Keratinocyte (primary cell): ENCODE results near the gene COL20A1. TPM values are rescaled to one million over a fixed set of nuclear protein-coding genes. Genes with fewer than 3 reads are reported as not detected.

ENCODE experiments used
- DNase-seq: peaks from one replicate; pipeline ENCODE4 v3.0.0-alpha.2; 2011; ENCODE audit warnings: low read depth, missing footprints, low spot score
- FAIRE-seq: peaks from 2 replicates; lab custom pipeline; 2011; peaks lifted over from hg19 to GRCh38; lab: Jason Lieb, UNC
- H2AFZ ChIP-seq: 2 replicates; pipeline ENCODE4 v1.6.0; 2012; ENCODE audit warnings: low read length, control low read depth, inconsistent platforms; ENCODE audit not compliant: control insufficient read depth
- H3K27ac ChIP-seq: 2 replicates; pipeline ENCODE4 v1.5.1; 2011; ENCODE audit warnings: low read length; ENCODE audit not compliant: control insufficient read depth, insufficient read depth
- H3K27me3 ChIP-seq: 3 replicates; pipeline ENCODE4 v1.6.0; 2011; ENCODE audit warnings: low read length; ENCODE audit not compliant: control insufficient read depth, insufficient read depth; ENCODE audit errors: extremely low read depth
- H3K36me3 ChIP-seq, 2 experiments: 2 replicates in 1 of 2; 3 replicates in 1 of 2; pipeline ENCODE4 v1.5.1; 2011; ENCODE audit warnings: low read length in 2 of 2, mild to moderate bottlenecking in 1 of 2; ENCODE audit not compliant: control insufficient read depth in 2 of 2, insufficient read depth in 2 of 2; ENCODE audit errors: extremely low read depth in 1 of 2
- H3K4me1 ChIP-seq: 3 replicates; pipeline ENCODE4 v1.5.1; 2011; ENCODE audit warnings: low read length; ENCODE audit not compliant: control insufficient read depth, insufficient read depth; ENCODE audit errors: extremely low read depth
- H3K4me2 ChIP-seq: 3 replicates; pipeline ENCODE4 v1.6.0; 2011; ENCODE audit warnings: low read depth, low read length; ENCODE audit not compliant: control insufficient read depth, insufficient read depth; ENCODE audit errors: extremely low read depth
- H3K4me3 ChIP-seq, 3 experiments: fragments of 200-600 bp in 1 of 3; sonication (generic) in 1 of 3; 2 replicates in 2 of 3; 3 replicates in 1 of 3; pipeline ENCODE4 v1.5.1; 2011 to 2016; ENCODE audit warnings: low read length in 3 of 3, mild to moderate bottlenecking in 3 of 3, control low read depth in 2 of 3, inconsistent platforms in 1 of 3, low read depth in 1 of 3, mixed read lengths in 1 of 3, mixed run types in 1 of 3, moderate library complexity in 1 of 3; ENCODE audit not compliant: control insufficient read depth in 2 of 3, insufficient read depth in 2 of 3; ENCODE audit errors: extremely low read depth in 1 of 3
- H3K79me2 ChIP-seq: 2 replicates; pipeline ENCODE4 v1.6.0; 2012; ENCODE audit warnings: low read length; ENCODE audit not compliant: control insufficient read depth, insufficient read depth
- H3K9ac ChIP-seq: 3 replicates; pipeline ENCODE4 v1.6.0; 2011; ENCODE audit warnings: low read length; ENCODE audit not compliant: control insufficient read depth, insufficient read depth; ENCODE audit errors: extremely low read depth
- H3K9me1 ChIP-seq: 3 replicates; pipeline ENCODE4 v1.6.0; 2011; ENCODE audit warnings: low read length; ENCODE audit not compliant: control insufficient read depth, insufficient read depth; ENCODE audit errors: extremely low read depth
- H3K9me3 ChIP-seq: 2 replicates; pipeline ENCODE4 v1.5.1; 2012; ENCODE audit warnings: low read depth, low read length; ENCODE audit not compliant: control insufficient read depth
- H4K20me1 ChIP-seq: 3 replicates; pipeline ENCODE4 v1.6.0; 2011; ENCODE audit warnings: low read length; ENCODE audit not compliant: control insufficient read depth, insufficient read depth; ENCODE audit errors: extremely low read depth
- EZH2 ChIP-seq: IDR thresholded peaks from one replicate; pipeline ENCODE4 v1.6.1; 2012; ENCODE audit warnings: inconsistent platforms, mild to moderate bottlenecking, low read length, moderate library complexity
- dilution Hi-C: fragments of 300-500 bp; cut with MboI; formaldehyde crosslinking; loops from one replicate; pipeline ENCODE4 v1.7.0; 2020; ENCODE audit warnings: low sequenced_read_pairs; ENCODE audit not compliant: extremely low pct_ligation_motif_present
- polyA plus RNA-seq, 5 experiments: library from polyadenylated mRNA; depleted of rRNA in 3 of 5; stranded (reverse) in 3 of 5; stranded (forward) in 1 of 5; unstranded in 1 of 5; fragments of >200 nt; gene quantifications; 1 replicate in 1 of 5; 2 replicates in 3 of 5; 3 replicates in 1 of 5; pipeline versions ENCODE4 v1.2.1 to v1.2.3, GENCODE V29; 2011 to 2012; ENCODE audit warnings: missing spikeins in 2 of 5, low read depth in 1 of 5, low replicate concordance in 1 of 5
- TF ChIP-seq, protein P1 (sequence below), 3 experiments: IDR thresholded peaks in 1 of 3; conservative IDR thresholded peaks in 1 of 3; optimal IDR thresholded peaks in 1 of 3; 2 replicates in 2 of 3; 3 replicates in 1 of 3; pipeline versions ENCODE3 to v1.5.1; 2011; ENCODE audit warnings: low read length in 3 of 3, mild to moderate bottlenecking in 3 of 3, moderate library complexity in 2 of 3, control low read depth in 1 of 3, inconsistent platforms in 1 of 3; ENCODE audit not compliant: insufficient read depth in 2 of 3; ENCODE audit errors: extremely low read depth in 1 of 3

COL20A1 gene
- polyA plus RNA-seq, 1 donor (not counting 4 experiments of a cell fraction or from before 2014, with no cell fraction given): not detected

DNA sequence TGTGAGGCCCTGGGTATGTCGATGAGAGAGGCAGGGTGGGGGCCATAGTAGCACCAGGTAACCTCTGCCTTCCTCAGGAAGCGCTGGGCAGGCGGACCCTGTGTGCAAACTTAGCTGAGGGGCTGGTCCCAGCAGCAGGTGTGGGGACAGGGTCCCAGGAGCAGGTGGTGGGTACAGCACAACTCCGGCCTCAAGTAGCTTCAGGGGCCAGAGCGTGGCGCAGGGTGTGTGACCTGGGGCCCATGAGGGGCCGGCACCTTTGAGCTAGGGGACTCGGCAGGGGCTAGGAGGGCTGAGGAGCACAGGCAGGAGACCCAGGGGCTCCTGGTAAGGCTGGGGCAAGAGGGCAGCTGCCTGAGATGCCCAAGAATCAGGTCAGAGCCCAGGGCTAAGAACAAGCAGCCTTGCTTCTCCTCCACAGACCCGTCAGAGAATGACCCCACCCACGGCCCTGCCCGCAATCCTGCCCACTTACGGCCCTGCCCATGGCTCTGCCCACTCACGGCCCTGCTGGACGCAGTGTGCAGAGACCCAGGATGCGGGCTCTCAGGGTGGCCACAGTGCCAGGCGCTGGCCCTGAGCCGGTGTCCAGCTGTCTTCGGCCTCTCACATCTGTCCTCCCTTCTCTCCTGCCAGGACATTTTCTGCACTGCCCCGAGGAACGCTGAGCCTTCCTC lies 37.2 kb downstream of the COL20A1 start:
- Histone ChIP-seq H3K79me2 (no peaks in the 10 kb centered on the region), H3K9me3 (peaks cover 2% of the 10 kb centered on the region), H2AFZ (no peak overlapping the region), H3K4me2 (no peak overlapping the region), H3K9ac (no peak overlapping the region), H3K27me3 (peaks cover 6% of the 10 kb centered on the region), H3K36me3 (no peaks in the 10 kb centered on the region), H4K20me1 (no peaks in the 10 kb centered on the region), H3K4me1 (no peaks in the 10 kb centered on the region), H3K9me1 (no peaks in the 10 kb centered on the region), H3K4me3 (no peak overlapping the region), H3K27ac (no peak overlapping the region)
- dilution Hi-C loops: no loop called here
- TF ChIP-seq, protein P1, sequence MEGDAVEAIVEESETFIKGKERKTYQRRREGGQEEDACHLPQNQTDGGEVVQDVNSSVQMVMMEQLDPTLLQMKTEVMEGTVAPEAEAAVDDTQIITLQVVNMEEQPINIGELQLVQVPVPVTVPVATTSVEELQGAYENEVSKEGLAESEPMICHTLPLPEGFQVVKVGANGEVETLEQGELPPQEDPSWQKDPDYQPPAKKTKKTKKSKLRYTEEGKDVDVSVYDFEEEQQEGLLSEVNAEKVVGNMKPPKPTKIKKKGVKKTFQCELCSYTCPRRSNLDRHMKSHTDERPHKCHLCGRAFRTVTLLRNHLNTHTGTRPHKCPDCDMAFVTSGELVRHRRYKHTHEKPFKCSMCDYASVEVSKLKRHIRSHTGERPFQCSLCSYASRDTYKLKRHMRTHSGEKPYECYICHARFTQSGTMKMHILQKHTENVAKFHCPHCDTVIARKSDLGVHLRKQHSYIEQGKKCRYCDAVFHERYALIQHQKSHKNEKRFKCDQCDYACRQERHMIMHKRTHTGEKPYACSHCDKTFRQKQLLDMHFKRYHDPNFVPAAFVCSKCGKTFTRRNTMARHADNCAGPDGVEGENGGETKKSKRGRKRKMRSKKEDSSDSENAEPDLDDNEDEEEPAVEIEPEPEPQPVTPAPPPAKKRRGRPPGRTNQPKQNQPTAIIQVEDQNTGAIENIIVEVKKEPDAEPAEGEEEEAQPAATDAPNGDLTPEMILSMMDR (optimal IDR thresholded peaks at IDR 0.05 in 1 of 3, IDR thresholded peaks at IDR 0.05 in 1 of 3, conservative IDR thresholded peaks at IDR 0.05 in 1 of 3; ENCODE audit: extremely low read depth in 1 of 3, insufficient read depth in 2 of 3, low read length in 3 of 3): no peak
- TF ChIP-seq EZH2: no peak
- DNase-seq: no peak
- no peak for FAIRE-seq

DNA sequence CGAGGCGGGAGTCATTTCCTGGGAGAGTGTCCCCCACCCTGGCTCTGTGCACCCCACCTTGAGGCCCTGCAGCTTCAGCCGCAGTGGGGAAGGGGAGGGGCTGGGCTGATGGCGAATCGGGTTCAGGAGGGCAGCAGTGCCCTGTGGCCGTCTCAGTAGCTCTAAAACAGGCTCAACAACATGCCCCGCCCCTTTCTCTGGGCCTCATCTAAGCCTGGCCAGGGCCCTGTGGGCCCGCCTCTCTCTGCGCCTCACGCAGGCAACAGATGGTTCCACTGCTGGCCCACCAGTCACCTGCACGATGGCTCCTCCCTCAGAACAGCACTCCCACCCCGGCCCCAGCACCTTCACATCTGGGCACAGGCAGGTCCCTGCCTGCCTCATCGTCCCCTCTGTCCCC lies 38.0 kb downstream of the COL20A1 start:
- no peaks in the 10 kb centered on the region for H3K9me1 ChIP-seq
- no peaks in the 10 kb centered on the region for H4K20me1 ChIP-seq
- no peaks in the 10 kb centered on the region for H3K4me1 ChIP-seq
- TF ChIP-seq, protein P1 (optimal IDR thresholded peaks at IDR 0.05 in 1 of 3, IDR thresholded peaks at IDR 0.05 in 1 of 3, conservative IDR thresholded peaks at IDR 0.05 in 1 of 3; ENCODE audit: extremely low read depth in 1 of 3, insufficient read depth in 2 of 3, low read length in 3 of 3): no peak
- no peak for TF ChIP-seq EZH2
- H3K79me2 ChIP-seq: no peaks in the 10 kb centered on the region
- H3K4me2 ChIP-seq: no peak overlapping the region
- DNase-seq (no peak), FAIRE-seq (no peak)
- no peak overlapping the region for H3K27ac ChIP-seq
- H3K4me3 ChIP-seq: no peak overlapping the region
- peaks cover 13% of the 10 kb centered on the region for H3K27me3 ChIP-seq
- dilution Hi-C loops: no loop called here
- H3K9ac ChIP-seq: no peak overlapping the region
- no peak overlapping the region for H2AFZ ChIP-seq
- H3K36me3 ChIP-seq: no peaks in the 10 kb centered on the region
- H3K9me3 ChIP-seq: peaks cover 2% of the 10 kb centered on the region
